ENCODE results near the gene OR8J1. TPM values are rescaled to one million over a fixed set of nuclear protein-coding genes. Genes with fewer than 3 reads are reported as not detected.

Gene OR8J1, protein sequence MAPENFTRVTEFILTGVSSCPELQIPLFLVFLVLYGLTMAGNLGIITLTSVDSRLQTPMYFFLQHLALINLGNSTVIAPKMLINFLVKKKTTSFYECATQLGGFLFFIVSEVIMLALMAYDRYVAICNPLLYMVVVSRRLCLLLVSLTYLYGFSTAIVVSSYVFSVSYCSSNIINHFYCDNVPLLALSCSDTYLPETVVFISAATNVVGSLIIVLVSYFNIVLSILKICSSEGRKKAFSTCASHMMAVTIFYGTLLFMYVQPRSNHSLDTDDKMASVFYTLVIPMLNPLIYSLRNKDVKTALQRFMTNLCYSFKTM
- not detected for polyA plus RNA-seq (2013, experiment 1 of 2)
- not detected for polyA plus RNA-seq (2013, experiment 2 of 2)

DNA sequence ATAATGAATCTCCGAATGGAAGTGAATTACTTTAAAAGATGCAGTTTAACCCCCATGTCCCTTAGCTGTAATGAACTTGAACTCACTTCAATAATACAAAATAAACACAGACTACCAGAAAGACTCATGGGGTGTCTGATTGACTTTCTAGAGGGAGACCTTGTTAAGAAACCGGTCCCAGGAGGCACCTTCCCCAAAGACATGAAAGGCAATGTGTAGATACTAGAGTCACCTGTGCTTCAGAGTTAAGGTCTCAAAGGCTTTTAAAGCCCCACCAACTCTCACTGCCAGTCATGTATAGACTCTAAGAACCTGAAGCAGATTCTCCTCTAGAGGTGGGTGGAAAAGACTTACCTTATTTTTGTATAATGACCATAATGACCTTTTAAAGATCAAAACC, at the start of gene OR8J1:
TSS of gene OR8J1 (plus strand) at position 301 of the 400 bp plus-strand sequence. CDS start 5,956 bp downstream, outside the sequence.
- 80% methylated on average over 1 of the region's 2 CpGs; no CpG with 5 or more reads in 1 of the 2 experiments for WGBS, 2 experiments (ENCODE audit: insufficient coverage in 2 of 2)
- Histone ChIP-seq H3K4me1 (ENCODE audit: control insufficient read depth, insufficient read depth, low read length, poor library complexity, severe bottlenecking) (no peaks in the 10 kb centered on the region), H3K36me3 (ENCODE audit: control insufficient read depth, insufficient read depth, low read length) (no peaks in the 10 kb centered on the region), H3K4me3 (ENCODE audit: extremely low read depth, insufficient read depth, low read length, poor library complexity, severe bottlenecking) (no peak within 1 kb of the TSS), H3K9me3 (ENCODE audit: control insufficient read depth, low read length) (no peaks in the 10 kb centered on the region), H3K27ac (ENCODE audit: low read depth, low read length, severe bottlenecking) (no peak within 1 kb of the TSS)

DNA sequence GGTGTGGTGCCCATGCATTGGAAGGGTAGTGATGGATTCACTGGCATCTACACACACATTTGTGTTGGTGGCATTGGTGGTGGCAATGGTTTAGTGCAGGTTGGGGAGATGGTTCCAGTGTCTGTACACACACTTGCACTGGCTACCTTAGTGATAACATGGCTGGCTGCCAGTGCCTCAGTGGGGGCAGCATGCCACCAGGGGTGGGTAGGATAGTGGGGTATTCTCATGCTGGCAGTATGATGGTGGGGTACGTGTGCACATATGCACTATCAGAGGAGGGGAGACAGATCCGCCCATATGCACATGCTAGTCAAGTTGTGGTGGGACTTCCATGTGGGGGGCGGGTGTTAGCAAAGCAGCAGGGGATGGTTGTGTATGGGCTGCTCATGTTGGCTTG, 46.3 kb upstream of the OR8J1 start:
- H3K9me3 ChIP-seq (ENCODE audit: control insufficient read depth, low read length), result no peaks in the 10 kb centered on the region
- 89 to 94% methylated on average over 3 of the region's 3 CpGs for WGBS, 2 experiments (ENCODE audit: insufficient coverage in 2 of 2)
- no peaks in the 10 kb centered on the region for H3K4me1 ChIP-seq (ENCODE audit: control insufficient read depth, insufficient read depth, low read length, poor library complexity, severe bottlenecking)
- no peak overlapping the region for H3K4me3 ChIP-seq (ENCODE audit: extremely low read depth, insufficient read depth, low read length, poor library complexity, severe bottlenecking)
- H3K36me3 ChIP-seq (ENCODE audit: control insufficient read depth, insufficient read depth, low read length), result no peaks in the 10 kb centered on the region
- H3K27ac ChIP-seq (ENCODE audit: low read depth, low read length, severe bottlenecking), result no peak overlapping the region

DNA sequence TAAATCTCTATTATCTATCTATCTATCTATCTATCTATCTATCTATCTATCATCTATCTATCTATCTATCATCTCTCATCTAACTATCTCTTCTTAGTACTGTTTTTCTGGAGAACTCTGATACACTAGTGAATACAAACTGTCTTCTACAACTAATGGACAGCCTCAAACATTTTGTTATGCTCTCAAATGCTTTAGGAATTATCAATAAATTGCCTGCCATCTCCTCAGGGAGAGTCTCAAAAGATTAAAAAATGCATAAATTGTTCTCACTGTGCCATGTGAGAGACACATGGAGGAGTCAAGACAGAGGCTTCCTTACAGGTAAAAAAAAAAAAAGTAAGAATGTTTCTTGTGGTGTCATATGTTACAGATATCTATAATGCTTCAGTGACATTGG, 39.2 kb upstream of the OR8J1 start, which contains the start of gene OR8K3:
TSS of gene OR8K3 (plus strand) at position 301 of the 400 bp plus-strand sequence. CDS start 3,163 bp downstream, outside the sequence.
- Histone ChIP-seq H3K9me3 (ENCODE audit: control insufficient read depth, low read length) (no peaks in the 10 kb centered on the region), H3K4me3 (ENCODE audit: extremely low read depth, insufficient read depth, low read length, poor library complexity, severe bottlenecking) (no peak within 1 kb of the TSS), H3K4me1 (ENCODE audit: control insufficient read depth, insufficient read depth, low read length, poor library complexity, severe bottlenecking) (no peaks in the 10 kb centered on the region), H3K36me3 (ENCODE audit: control insufficient read depth, insufficient read depth, low read length) (no peaks in the 10 kb centered on the region), H3K27ac (ENCODE audit: low read depth, low read length, severe bottlenecking) (no peak within 1 kb of the TSS)

DNA sequence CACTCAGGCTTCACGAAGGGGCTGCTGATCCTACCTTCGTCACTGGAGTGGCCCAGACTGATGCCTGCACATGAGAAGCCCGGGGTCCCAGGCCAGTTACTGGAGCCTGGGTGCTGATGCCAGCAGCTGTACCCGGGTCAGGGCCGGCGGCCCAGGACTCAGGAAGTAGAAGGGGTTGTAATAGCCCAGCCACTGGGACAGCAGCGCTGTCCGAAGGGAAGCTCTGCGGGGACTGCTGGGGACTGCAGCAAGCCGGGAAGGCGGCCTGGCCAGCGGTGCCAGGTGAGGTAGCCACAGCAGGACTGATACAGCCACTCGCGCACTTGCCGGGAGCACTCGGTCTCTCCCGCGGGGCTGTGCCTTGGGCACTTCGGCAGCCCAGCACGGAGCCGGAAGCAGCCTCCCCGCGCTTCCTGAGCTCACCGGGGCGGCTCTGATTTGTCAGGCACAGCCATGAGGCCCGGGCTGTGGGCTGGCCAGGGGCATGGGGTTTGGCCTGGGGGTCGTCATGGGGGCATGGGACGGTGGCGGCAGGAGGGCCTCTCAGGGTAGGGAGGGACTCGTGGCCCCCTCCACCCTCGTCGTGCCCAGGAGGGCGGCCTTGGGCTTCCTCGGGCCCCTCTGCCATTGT, 22.1 kb upstream of the OR8J1 start:
- H3K36me3 ChIP-seq (ENCODE audit: control insufficient read depth, insufficient read depth, low read length), result no peaks in the 10 kb centered on the region
- H3K4me1 ChIP-seq (ENCODE audit: control insufficient read depth, insufficient read depth, low read length, poor library complexity, severe bottlenecking), result peaks cover 6% of the 10 kb centered on the region
- H3K27ac ChIP-seq (ENCODE audit: low read depth, low read length, severe bottlenecking), result no peak overlapping the region
- no peak overlapping the region for H3K4me3 ChIP-seq (ENCODE audit: extremely low read depth, insufficient read depth, low read length, poor library complexity, severe bottlenecking)
- H3K9me3 ChIP-seq (ENCODE audit: control insufficient read depth, low read length), result no peaks in the 10 kb centered on the region
- WGBS, 2 experiments (ENCODE audit: insufficient coverage in 2 of 2), result 93 to 96% methylated on average over 28 of the region's 34 CpGs

DNA sequence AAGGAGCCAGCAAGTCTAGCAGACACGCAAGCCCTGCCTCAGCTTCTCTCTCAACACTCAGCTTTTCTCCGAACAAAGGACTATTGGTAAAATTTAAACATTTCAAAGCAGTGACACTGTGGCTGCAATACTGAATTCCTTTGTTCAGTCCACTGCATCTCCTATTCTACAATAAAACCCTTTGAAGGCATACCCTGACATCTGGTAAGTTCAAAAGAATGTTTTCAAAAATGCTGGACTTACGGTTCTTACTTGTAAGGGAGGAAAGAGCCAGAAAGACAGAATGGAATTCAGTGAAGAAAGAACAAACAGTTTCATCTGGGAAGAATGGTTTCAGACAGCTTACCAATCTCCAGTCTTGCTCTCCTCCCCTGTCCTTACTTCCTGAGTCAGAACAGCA, 20.9 kb upstream of the OR8J1 start:
- Histone ChIP-seq H3K4me1 (ENCODE audit: control insufficient read depth, insufficient read depth, low read length, poor library complexity, severe bottlenecking) (peaks cover 11% of the 10 kb centered on the region), H3K9me3 (ENCODE audit: control insufficient read depth, low read length) (no peaks in the 10 kb centered on the region), H3K27ac (ENCODE audit: low read depth, low read length, severe bottlenecking) (peak overlapping the region; percentile 55), H3K36me3 (ENCODE audit: control insufficient read depth, insufficient read depth, low read length) (no peaks in the 10 kb centered on the region), H3K4me3 (ENCODE audit: extremely low read depth, insufficient read depth, low read length, poor library complexity, severe bottlenecking) (no peak overlapping the region)
- 88 to 94% methylated on average over 2 to 3 of the region's 3 CpGs for WGBS, 2 experiments (ENCODE audit: insufficient coverage in 2 of 2)

DNA sequence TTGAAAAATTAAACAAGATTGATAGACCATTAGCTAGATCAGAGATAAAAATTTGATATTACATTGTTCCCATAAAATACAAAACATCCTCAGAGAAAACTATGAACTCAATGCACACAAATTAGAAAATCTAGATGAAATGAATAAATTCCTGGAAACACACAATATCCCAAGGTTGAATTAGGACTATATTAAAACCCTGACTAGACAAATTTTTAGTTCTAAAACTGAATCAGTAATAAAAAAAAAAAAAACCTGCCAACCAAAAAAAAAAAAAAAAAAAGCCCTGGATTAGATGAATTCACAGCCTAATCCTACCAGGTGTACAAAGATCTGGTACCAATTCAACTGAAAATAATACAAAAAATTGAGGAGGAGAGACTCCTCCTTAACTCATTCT, 13.8 kb upstream of the OR8J1 start:
- no peak overlapping the region for H3K27ac ChIP-seq (ENCODE audit: low read depth, low read length, severe bottlenecking)
- H3K4me3 ChIP-seq (ENCODE audit: extremely low read depth, insufficient read depth, low read length, poor library complexity, severe bottlenecking), result no peak overlapping the region
- no peaks in the 10 kb centered on the region for H3K36me3 ChIP-seq (ENCODE audit: control insufficient read depth, insufficient read depth, low read length)
- H3K9me3 ChIP-seq (ENCODE audit: control insufficient read depth, low read length), result no peaks in the 10 kb centered on the region
- peaks cover 7% of the 10 kb centered on the region for H3K4me1 ChIP-seq (ENCODE audit: control insufficient read depth, insufficient read depth, low read length, poor library complexity, severe bottlenecking)

DNA sequence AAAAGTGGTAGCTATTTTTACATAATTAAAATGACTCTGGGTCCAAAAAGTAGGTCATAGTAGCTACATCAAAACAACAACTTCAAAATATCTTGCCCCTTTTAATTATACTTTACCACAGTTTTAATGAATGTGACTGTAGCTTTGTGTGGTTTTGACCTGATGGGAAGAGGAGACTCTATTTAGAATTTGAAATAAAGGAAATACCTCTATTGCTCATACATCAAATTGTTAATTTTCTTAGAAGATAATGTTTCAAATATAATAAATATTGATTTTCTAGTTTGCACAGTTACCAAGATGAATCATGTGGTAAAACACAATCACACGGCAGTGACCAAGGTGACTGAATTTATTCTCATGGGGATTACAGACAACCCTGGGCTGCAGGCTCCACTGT, 8.4 kb upstream of the OR8J1 start, which contains the start of gene OR8K1:
TSS of gene OR8K1 (plus strand) at position 301 of the 400 bp plus-strand sequence. CDS start at position 301, 0 bp downstream.
- Histone ChIP-seq H3K27ac (ENCODE audit: low read depth, low read length, severe bottlenecking) (no peak within 1 kb of the TSS), H3K4me3 (ENCODE audit: extremely low read depth, insufficient read depth, low read length, poor library complexity, severe bottlenecking) (no peak within 1 kb of the TSS), H3K9me3 (ENCODE audit: control insufficient read depth, low read length) (no peaks in the 10 kb centered on the region), H3K36me3 (ENCODE audit: control insufficient read depth, insufficient read depth, low read length) (no peaks in the 10 kb centered on the region), H3K4me1 (ENCODE audit: control insufficient read depth, insufficient read depth, low read length, poor library complexity, severe bottlenecking) (no peaks in the 10 kb centered on the region)
- 80 to 100% methylated on average over 1 of the region's 1 CpG for WGBS, 2 experiments (ENCODE audit: insufficient coverage in 2 of 2)

DNA sequence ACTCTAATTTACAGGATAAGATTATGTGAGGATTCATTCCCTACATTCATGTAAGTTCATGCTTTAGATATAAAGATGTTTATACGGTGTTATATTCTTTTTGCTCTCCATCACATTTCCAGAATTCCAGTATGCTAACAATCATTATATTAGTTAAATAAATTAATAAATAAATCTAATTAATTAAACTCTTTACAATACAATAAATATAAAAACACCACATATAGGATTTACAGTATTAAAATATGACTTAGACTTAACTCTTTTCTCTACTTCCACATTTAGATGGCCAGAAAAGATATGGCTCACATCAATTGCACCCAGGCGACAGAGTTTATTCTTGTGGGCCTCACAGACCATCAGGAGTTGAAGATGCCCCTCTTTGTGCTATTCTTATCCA, 21.2 kb downstream of the OR8J1 start, which contains the start of gene OR8U1:
TSS of gene OR8U1 (plus strand) at position 301 of the 400 bp plus-strand sequence. CDS start at position 301, 0 bp downstream.
- no peaks in the 10 kb centered on the region for H3K4me1 ChIP-seq (ENCODE audit: control insufficient read depth, insufficient read depth, low read length, poor library complexity, severe bottlenecking)
- H3K27ac ChIP-seq (ENCODE audit: low read depth, low read length, severe bottlenecking), result no peak within 1 kb of the TSS
- no peaks in the 10 kb centered on the region for H3K9me3 ChIP-seq (ENCODE audit: control insufficient read depth, low read length)
- H3K4me3 ChIP-seq (ENCODE audit: extremely low read depth, insufficient read depth, low read length, poor library complexity, severe bottlenecking), result no peak within 1 kb of the TSS
- H3K36me3 ChIP-seq (ENCODE audit: control insufficient read depth, insufficient read depth, low read length), result no peaks in the 10 kb centered on the region
- 54 to 80% methylated on average over 1 of the region's 2 CpGs for WGBS, 2 experiments (ENCODE audit: insufficient coverage in 2 of 2)

DNA sequence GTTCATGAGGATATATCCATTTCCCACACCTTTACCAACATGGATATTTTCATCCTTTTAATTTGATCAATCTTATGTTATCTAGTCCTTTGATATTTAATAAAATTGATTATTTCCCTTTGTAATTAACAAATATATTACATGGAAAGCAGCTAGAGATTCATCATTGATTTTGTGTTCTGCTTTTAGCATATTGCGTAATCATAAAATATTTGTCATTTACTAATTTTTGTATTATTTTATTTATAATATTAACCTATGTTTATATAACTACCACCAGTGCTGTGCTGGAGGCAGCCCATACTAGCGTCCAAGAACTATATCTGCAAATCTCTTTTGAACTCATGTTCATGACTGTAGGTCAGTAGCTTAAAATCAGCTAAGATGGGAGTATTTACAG, 26.0 kb downstream of the OR8J1 start:
- Histone ChIP-seq H3K4me1 (ENCODE audit: control insufficient read depth, insufficient read depth, low read length, poor library complexity, severe bottlenecking) (no peaks in the 10 kb centered on the region), H3K9me3 (ENCODE audit: control insufficient read depth, low read length) (no peaks in the 10 kb centered on the region), H3K36me3 (ENCODE audit: control insufficient read depth, insufficient read depth, low read length) (no peaks in the 10 kb centered on the region), H3K4me3 (ENCODE audit: extremely low read depth, insufficient read depth, low read length, poor library complexity, severe bottlenecking) (no peak overlapping the region), H3K27ac (ENCODE audit: low read depth, low read length, severe bottlenecking) (no peak overlapping the region)
- WGBS, 2 experiments (ENCODE audit: insufficient coverage in 2 of 2), result no CpG with 5 or more reads among the region's 2 CpGs

DNA sequence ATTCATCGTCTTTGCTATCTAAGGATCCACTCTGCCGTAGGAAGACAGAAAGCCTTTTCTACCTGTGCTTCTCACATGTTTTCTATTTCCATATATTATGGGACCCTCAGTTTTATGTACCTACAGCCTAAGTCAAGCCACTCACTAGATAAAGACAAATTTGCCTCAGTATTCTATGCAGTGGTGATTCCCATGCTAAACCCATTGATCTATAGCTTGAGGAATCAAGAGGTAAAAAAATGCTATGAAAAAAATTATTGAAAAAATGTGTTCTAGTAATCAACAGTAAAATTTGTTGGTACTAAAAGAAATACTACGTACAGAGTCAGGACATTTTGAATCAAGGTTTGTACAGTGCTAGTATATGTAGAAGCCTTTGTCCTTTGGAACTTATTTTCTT, 40.3 kb downstream of the OR8J1 start:
- Histone ChIP-seq H3K4me3 (ENCODE audit: extremely low read depth, insufficient read depth, low read length, poor library complexity, severe bottlenecking) (no peak overlapping the region), H3K27ac (ENCODE audit: low read depth, low read length, severe bottlenecking) (no peak overlapping the region), H3K4me1 (ENCODE audit: control insufficient read depth, insufficient read depth, low read length, poor library complexity, severe bottlenecking) (no peaks in the 10 kb centered on the region), H3K9me3 (ENCODE audit: control insufficient read depth, low read length) (no peaks in the 10 kb centered on the region), H3K36me3 (ENCODE audit: control insufficient read depth, insufficient read depth, low read length) (no peaks in the 10 kb centered on the region)
- 90 to 97% methylated on average over 3 of the region's 3 CpGs for WGBS, 2 experiments (ENCODE audit: insufficient coverage in 2 of 2)

DNA sequence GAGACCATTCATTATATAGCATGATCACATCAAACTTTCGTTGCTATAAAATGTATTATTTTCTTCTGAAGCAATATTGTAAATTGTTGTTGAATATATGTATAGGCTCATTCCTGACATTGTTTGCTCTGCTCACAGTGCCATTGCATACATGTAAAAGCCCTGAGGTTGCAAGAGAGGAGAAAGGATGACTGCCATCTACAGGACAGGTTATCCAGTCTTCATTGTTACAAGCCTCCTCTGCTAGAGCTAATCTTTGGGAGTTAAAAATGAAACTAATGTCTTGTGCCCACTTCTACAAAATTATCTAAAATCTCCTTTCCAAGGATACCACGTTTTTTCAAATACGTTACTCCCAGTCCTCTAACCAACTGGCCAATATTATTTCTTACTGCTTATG, 42.0 kb downstream of the OR8J1 start:
- Histone ChIP-seq H3K4me1 (ENCODE audit: control insufficient read depth, insufficient read depth, low read length, poor library complexity, severe bottlenecking) (no peaks in the 10 kb centered on the region), H3K9me3 (ENCODE audit: control insufficient read depth, low read length) (no peaks in the 10 kb centered on the region), H3K27ac (ENCODE audit: low read depth, low read length, severe bottlenecking) (no peak overlapping the region), H3K4me3 (ENCODE audit: extremely low read depth, insufficient read depth, low read length, poor library complexity, severe bottlenecking) (no peak overlapping the region), H3K36me3 (ENCODE audit: control insufficient read depth, insufficient read depth, low read length) (no peaks in the 10 kb centered on the region)
- 54 to 84% methylated on average over 2 of the region's 3 CpGs for WGBS, 2 experiments (ENCODE audit: insufficient coverage in 2 of 2)

Measured in mesodermal cell (in vitro differentiated cells).